ENCODE results near the gene RMND5B. TPM values are rescaled to one million over a fixed set of nuclear protein-coding genes. Genes with fewer than 3 reads are reported as not detected.

The RMND5B gene
- total and polyA plus RNA-seq, 2 of the 13 experiments (the other 11 are each of a cell fraction or from before 2014, with no cell fraction given) = 18.6 to 20.4 TPM

GRCh38 chr5:178153530-178154340 is 22.9 kb downstream of the RMND5B start, which contains the start of gene NHP2 (continued):
- TF ChIP-seq AFF4 (CRISPR knock-in tag; IDR thresholded peaks at IDR 0.05) (no peak), ZBTB39 (CRISPR knock-in tag; IDR thresholded peaks at IDR 0.05) (no peak), ZGPAT (CRISPR knock-in tag; IDR thresholded peaks at IDR 0.05) (peak; percentile 58), ZNF746 (CRISPR knock-in tag; IDR thresholded peaks at IDR 0.05) (peak; percentile 30; the same call in 1 of the 2 replicates), MAX (IDR thresholded peaks at IDR 0.05) (peak; percentile 91), MATR3 (CRISPR knock-in tag; IDR thresholded peaks at IDR 0.05) (no peak), POGZ (CRISPR knock-in tag; IDR thresholded peaks at IDR 0.05) (peak; percentile 86), RFX3 (CRISPR knock-in tag; IDR thresholded peaks at IDR 0.05) (no peak), DZIP1 (CRISPR knock-in tag; IDR thresholded peaks at IDR 0.05) (no peak; the same call in 1 of the 2 replicates), PHF8 (CRISPR knock-in tag; IDR thresholded peaks at IDR 0.05) (peak; percentile 71), ATF4 (CRISPR knock-in tag; IDR thresholded peaks at IDR 0.05) (peak in 1 of 2 experiments; percentile 38; a peak in 1 of 4 replicates), FOXK2 (IDR thresholded peaks at IDR 0.05) (peak; percentile 19; the same call in 1 of the 2 replicates), USF2 (IDR thresholded peaks at IDR 0.05; ENCODE audit: low read depth, low read length) (no peak), USF2 (CRISPR knock-in tag; IDR thresholded peaks at IDR 0.05; ENCODE audit: borderline replicate concordance) (no peak), U2AF1 (optimal IDR thresholded peaks at IDR 0.05; ENCODE audit: low read depth, low read length) (no peak)

Measured in HepG2 (cell line).